Measurements from ENCODE around the gene TBX6. TPM values are rescaled to one million over a fixed set of nuclear protein-coding genes. Genes with fewer than 3 reads are reported as not detected.
"Not testable (repeated sequence)": the region's sequence is repeated elsewhere in the genome, so short reads cannot be mapped to it uniquely, and the experiment has no call there.

Gene TBX6
- total RNA-seq, 1 donor from 2014 or later: 2.7 TPM

- H3K27me3 Mint-ChIP-seq (ENCODE audit: low read depth): no peaks in the 10 kb centered on the region
- H3K4me1 Mint-ChIP-seq: peaks cover 8% of the 10 kb centered on the region
- no peak overlapping the region for H3K4me3 Mint-ChIP-seq
- H3K9me3 Mint-ChIP-seq: no peaks in the 10 kb centered on the region
- peaks cover 32% of the 10 kb centered on the region for H3K36me3 Mint-ChIP-seq
- DNase-seq (ENCODE audit: low spot score in 2 of 2, unreplicated experiment in 2 of 2): no peak
- H3K27ac Mint-ChIP-seq: no peak overlapping the region
- TF ChIP-seq CTCF (IDR thresholded peaks at IDR 0.05; ENCODE audit: unreplicated experiment): no peak
Observed at GRCh38 chr16:30115238-30115637, 23.5 kb upstream of the TBX6 start.

- H3K36me3 Mint-ChIP-seq: peaks cover 32% of the 10 kb centered on the region
- not testable (repeated sequence) for H3K4me1 Mint-ChIP-seq; H3K27me3 Mint-ChIP-seq (ENCODE audit: low read depth); H3K9me3 Mint-ChIP-seq; H3K4me3 Mint-ChIP-seq; DNase-seq (ENCODE audit: low spot score in 2 of 2, unreplicated experiment in 2 of 2); H3K27ac Mint-ChIP-seq
Observed at GRCh38 chr16:30114833-30115232, 23.1 kb upstream of the TBX6 start.

- no peak overlapping the region for H3K27ac Mint-ChIP-seq
- H3K4me1 Mint-ChIP-seq: peaks cover 6% of the 10 kb centered on the region
- no peaks in the 10 kb centered on the region for H3K27me3 Mint-ChIP-seq (ENCODE audit: low read depth)
- TF ChIP-seq CTCF (IDR thresholded peaks at IDR 0.05; ENCODE audit: unreplicated experiment): no peak
- H3K4me3 Mint-ChIP-seq: no peak overlapping the region
- no peaks in the 10 kb centered on the region for H3K9me3 Mint-ChIP-seq
- H3K36me3 Mint-ChIP-seq: peaks cover 31% of the 10 kb centered on the region
- no peak for DNase-seq (ENCODE audit: low spot score in 2 of 2, unreplicated experiment in 2 of 2)
Observed at GRCh38 chr16:30114411-30114810, 22.7 kb upstream of the TBX6 start.

- no peak for DNase-seq (ENCODE audit: low spot score in 2 of 2, unreplicated experiment in 2 of 2)
- Mint-ChIP-seq H3K4me3 (no peak overlapping the region), H3K27me3 (ENCODE audit: low read depth) (no peaks in the 10 kb centered on the region), H3K36me3 (peaks cover 27% of the 10 kb centered on the region), H3K4me1 (peaks cover 2% of the 10 kb centered on the region), H3K27ac (no peak overlapping the region), H3K9me3 (no peaks in the 10 kb centered on the region)
- TF ChIP-seq CTCF (IDR thresholded peaks at IDR 0.05; ENCODE audit: unreplicated experiment): no peak
Observed at GRCh38 chr16:30113711-30114333, 22.1 kb upstream of the TBX6 start.

GRCh38 chr16:30113031-30113710 lies 21.4 kb upstream of the TBX6 start, which contains the start of gene GDPD3:
Gene GDPD3, minus strand, starts transcription at chr16:30113537. Its CDS starts 59 bp downstream, at chr16:30113478.
- Mint-ChIP-seq H3K9me3 (no peaks in the 10 kb centered on the region), H3K4me3 (no peak within 1 kb of the TSS), H3K27me3 (ENCODE audit: low read depth) (no peaks in the 10 kb centered on the region), H3K27ac (no peak within 1 kb of the TSS), H3K36me3 (peaks cover 25% of the 10 kb centered on the region), H3K4me1 (peaks cover 2% of the 10 kb centered on the region)
- no peak for DNase-seq (ENCODE audit: low spot score in 2 of 2, unreplicated experiment in 2 of 2)
- TF ChIP-seq CTCF (IDR thresholded peaks at IDR 0.05; ENCODE audit: unreplicated experiment): no peak

- Mint-ChIP-seq H3K27me3 (ENCODE audit: low read depth) (no peaks in the 10 kb centered on the region), H3K27ac (no peak overlapping the region), H3K4me1 (peaks cover 2% of the 10 kb centered on the region), H3K4me3 (no peak overlapping the region), H3K36me3 (peaks cover 25% of the 10 kb centered on the region), H3K9me3 (no peaks in the 10 kb centered on the region)
- peak; percentile 39 for TF ChIP-seq CTCF (IDR thresholded peaks at IDR 0.05; ENCODE audit: unreplicated experiment)
- no peak for DNase-seq (ENCODE audit: low spot score in 2 of 2, unreplicated experiment in 2 of 2)
Observed at GRCh38 chr16:30112197-30113030, 20.7 kb upstream of the TBX6 start.

All from mesothelial cell of epicardium (in vitro differentiated cells).